HG02763 (cell line): Measurements from ENCODE around the gene AUP1.
"Not testable (repeated sequence)": the region's sequence is repeated elsewhere in the genome, so short reads cannot be mapped to it uniquely, and the experiment has no call there.

ENCODE experiments used
- ATAC-seq: cut with Tn5 transposase; IDR thresholded peaks from one replicate; pipeline ENCODE4 v1.9.1; 2021; ENCODE audit warnings: mild to moderate bottlenecking, moderate library complexity; ENCODE audit not compliant: unreplicated experiment

AUP1 gene

GRCh38 chr2:74529357-74530238 is at the start of gene AUP1, which contains the start of gene HTRA2:
Gene AUP1 (minus strand): TSS chr2:74529706. CDS start chr2:74529629, 77 bp downstream.
Gene HTRA2 (plus strand): TSS chr2:74529933. CDS start chr2:74530007, 74 bp downstream.
- peak; percentile 83 for ATAC-seq

- ATAC-seq, result peak; percentile 46
Observed at GRCh38 chr2:74578408-74578807, 48.9 kb upstream of the AUP1 start.

- no peak for ATAC-seq
Observed at GRCh38 chr2:74577448-74577847, 47.9 kb upstream of the AUP1 start.

- ATAC-seq, result no peak
Observed at GRCh38 chr2:74576863-74577229, 47.3 kb upstream of the AUP1 start.

- ATAC-seq, result no peak
Observed at GRCh38 chr2:74576211-74576862, 46.8 kb upstream of the AUP1 start.

GRCh38 chr2:74575320-74575719 is 45.8 kb upstream of the AUP1 start:
- ATAC-seq, result no peak

- peak; percentile 31 for ATAC-seq
Observed at GRCh38 chr2:74573747-74574562, 44.4 kb upstream of the AUP1 start.

GRCh38 chr2:74572178-74572925 is 42.8 kb upstream of the AUP1 start:
- no peak for ATAC-seq

GRCh38 chr2:74571058-74571457 is 41.6 kb upstream of the AUP1 start:
- ATAC-seq, result peak; percentile 69

- no peak for ATAC-seq
Observed at GRCh38 chr2:74569686-74570085, 40.2 kb upstream of the AUP1 start.

- ATAC-seq, result no peak
Observed at GRCh38 chr2:74567881-74568280, 38.4 kb upstream of the AUP1 start.

GRCh38 chr2:74566754-74567085 is 37.2 kb upstream of the AUP1 start:
- ATAC-seq, result no peak

GRCh38 chr2:74566076-74566753 is 36.7 kb upstream of the AUP1 start:
- no peak for ATAC-seq

- no peak for ATAC-seq
Observed at GRCh38 chr2:74564222-74564621, 34.7 kb upstream of the AUP1 start.

- no peak for ATAC-seq
Observed at GRCh38 chr2:74562126-74562775, 32.7 kb upstream of the AUP1 start.

- not testable (repeated sequence) for ATAC-seq
Observed at GRCh38 chr2:74561022-74561421, 31.5 kb upstream of the AUP1 start.

GRCh38 chr2:74560591-74560990 is 31.1 kb upstream of the AUP1 start:
- ATAC-seq, result no peak

- ATAC-seq, result no peak
Observed at GRCh38 chr2:74559912-74560311, 30.4 kb upstream of the AUP1 start.
